Smooth muscle cell of the brain vasculature (primary cell): ENCODE measurements around the gene ANGPTL7.
"Not testable (repeated sequence)": the region's sequence is repeated elsewhere in the genome, so short reads cannot be mapped to it uniquely, and the experiment has no call there.

Experiments
- DNase-seq: peaks from one replicate; pipeline ENCODE4 v3.0.0-alpha.2; 2012; ENCODE audit warnings: low read depth, low spot score

Gene ANGPTL7

DNA sequence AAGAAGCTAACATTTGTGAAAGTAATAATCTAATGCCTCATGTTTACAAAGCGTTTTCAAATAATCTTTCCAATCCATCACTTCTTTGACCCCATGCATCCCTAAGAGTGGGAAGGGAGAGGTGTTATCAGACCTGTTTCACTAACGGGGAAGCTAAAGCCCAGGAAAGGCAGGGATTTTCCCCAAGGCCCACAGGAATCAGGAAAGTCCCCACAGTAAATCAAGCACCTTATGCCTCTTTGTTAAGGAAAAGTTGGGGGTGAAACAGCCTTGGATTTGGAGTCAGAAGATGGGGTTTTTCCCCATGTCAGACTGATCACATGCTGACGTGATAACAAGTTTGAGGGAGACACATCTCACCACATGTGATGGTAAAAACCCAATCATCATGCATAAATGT lies 20.0 kb upstream of the ANGPTL7 start:
- DNase-seq = no peak

GRCh38 chr1:11170102-11170501 lies 19.1 kb upstream of the ANGPTL7 start:
- DNase-seq = no peak

DNA sequence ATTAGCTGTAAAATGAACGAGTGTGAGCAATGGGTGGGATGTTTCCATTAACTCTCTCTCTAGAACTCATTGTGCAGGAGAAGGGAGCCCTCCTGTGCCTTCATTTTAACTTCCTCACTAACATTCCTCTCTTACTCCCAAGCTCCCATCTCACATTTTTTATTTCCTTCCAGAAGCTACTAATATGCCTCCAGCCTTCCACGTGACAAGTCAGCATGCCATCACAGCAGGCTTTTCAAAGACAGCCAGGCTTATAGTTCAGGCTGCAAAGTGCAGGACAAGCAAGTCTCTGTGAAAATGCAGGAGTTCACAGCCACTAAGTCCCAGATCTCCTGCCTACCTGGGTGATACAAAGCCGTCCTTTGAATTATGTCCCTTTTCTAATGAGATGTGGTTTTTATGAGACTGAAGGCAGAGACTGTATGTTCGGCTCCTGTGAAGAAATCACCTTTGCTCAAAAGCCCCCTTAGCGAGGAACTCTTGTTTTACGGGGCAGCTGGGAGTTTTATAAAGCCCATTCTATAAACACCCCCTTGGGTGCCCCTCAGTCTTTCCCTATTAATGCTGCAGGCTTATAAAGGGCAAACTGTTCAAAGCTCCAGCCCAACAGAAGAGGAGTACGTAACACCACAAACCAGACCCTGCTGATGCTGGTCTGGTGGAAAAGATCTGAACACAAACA lies 14.8 kb upstream of the ANGPTL7 start:
- peak; percentile 39 for DNase-seq

DNA sequence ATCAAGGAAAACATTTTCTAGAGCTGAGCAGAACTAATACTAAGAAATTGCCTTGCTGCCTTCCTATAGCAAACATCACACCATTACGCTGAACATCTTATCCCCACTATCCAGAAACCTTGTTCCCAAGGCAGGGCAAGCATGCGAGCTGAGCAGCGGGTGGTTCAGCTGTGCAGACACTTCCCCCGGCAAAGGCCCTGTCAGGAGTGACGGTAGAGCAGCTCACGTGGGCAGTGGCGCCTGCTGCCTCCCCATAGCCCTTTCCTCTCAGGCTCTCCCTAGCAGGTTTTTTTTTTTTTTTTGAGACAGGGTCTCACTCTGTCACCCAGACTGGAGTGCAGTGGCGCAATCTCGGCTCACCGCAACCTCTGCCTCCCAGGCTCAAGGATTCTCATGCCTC lies 13.7 kb upstream of the ANGPTL7 start:
- DNase-seq = no peak

- DNase-seq = no peak
Observed at GRCh38 chr1:11176081-11176706, 13.0 kb upstream of the ANGPTL7 start.

DNA sequence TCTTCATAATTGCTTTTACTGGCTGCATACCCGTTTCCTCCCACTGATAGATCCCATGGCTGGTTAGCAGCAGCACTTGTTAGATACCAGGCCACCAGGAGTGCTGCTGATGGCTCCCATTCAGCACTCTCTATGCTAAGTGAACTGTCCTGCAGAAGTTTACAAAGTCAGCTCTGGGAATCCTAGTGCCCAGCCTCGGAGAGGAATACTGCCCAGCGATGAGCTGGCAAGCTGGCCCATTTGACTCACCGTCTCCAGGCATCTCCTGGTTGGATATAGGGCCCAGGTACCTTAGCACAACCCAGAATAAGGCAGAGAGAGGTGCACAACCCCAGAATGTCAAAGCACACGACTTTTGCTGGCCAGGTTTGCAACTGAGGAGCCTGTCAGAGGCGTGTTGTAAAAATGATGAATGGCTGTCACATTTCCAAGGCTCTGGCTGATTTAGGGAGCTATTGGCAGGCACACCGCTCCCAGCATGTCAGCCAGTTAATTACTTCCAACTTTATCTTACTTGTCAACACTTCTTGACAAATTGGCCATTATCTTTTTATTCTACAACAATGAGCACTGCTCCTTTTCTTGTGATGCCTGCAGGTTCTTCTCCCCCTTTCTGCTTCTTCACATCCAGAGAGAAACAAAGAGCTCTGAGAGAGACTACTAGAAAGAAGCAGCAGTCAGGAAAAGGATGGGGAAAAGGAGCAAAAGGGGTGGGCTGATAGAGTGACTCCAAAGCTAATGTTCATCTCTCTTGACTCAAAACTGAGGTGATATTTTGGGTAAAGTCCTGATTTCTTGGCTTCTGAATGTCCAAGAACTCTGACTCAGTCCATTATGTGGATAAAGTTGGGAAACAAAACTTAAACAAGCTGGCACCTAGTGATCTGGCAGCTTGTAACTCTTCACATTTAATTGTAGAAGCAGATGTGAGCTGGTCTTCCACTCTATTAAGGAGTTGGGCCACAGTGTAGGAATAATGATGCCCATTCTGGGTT lies 10.8 kb upstream of the ANGPTL7 start:
- DNase-seq = no peak

DNA sequence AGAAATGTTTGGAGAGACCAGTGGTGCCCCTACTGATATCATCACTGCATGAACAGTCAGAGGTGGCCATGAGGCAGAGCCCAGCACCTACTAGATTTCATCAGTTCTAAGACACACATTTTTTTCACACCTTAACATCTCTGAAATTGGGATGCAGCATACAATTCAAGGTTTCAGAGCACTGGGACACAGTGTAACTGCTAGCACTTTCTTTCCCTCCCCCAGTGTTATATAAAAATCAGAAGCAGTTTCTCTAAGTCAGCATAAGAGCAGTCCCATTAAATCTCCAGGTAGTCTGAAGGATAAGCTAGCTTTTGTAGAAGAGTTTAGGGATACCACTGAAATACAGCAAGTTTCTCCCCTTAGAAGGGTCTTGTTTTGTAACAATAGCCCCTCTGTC lies 10.0 kb upstream of the ANGPTL7 start:
- no peak for DNase-seq

- not testable (repeated sequence) for DNase-seq
Observed at GRCh38 chr1:11179749-11180148, 9.4 kb upstream of the ANGPTL7 start.

DNA sequence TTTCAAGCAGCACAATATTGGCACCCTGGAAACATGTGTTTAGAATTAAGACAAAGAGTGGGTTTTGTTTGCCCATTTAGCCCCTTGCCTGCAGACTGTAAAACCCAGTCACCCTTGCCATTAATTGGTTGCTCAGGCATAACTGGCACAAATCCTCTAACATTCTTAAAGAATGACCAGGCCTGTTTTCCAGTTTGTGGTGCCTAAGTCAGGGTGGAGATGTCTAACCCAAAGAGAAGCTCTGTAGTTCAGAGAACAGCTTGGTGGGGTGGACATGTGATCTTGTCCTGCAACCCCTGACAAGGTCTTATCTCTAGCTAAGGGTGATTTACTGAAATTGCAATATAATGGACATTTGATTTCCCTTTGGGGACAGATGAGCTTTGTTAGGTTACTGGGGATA lies 8.8 kb upstream of the ANGPTL7 start:
- DNase-seq = no peak

GRCh38 chr1:11182884-11183283 lies 6.3 kb upstream of the ANGPTL7 start:
- no peak for DNase-seq

DNA sequence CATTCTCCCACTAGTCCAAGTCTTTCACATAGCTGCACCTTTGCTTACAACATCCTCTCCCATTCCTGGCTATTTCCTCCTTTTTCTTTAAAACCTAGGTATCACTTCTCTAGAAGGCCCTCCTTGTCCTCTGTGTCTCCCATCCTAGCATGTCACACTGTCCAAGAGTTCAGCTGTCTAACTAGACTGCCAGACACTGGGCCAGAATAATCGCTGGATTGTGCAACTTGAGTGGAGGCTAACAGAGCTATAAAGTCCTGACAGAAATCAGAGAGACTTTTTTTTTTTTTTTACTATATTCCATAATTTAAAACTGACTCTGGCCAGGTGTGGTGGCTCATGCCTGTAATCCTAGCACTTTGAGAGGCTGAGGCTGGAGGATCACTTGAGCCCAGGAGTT lies 4.2 kb upstream of the ANGPTL7 start:
- no peak for DNase-seq

DNA sequence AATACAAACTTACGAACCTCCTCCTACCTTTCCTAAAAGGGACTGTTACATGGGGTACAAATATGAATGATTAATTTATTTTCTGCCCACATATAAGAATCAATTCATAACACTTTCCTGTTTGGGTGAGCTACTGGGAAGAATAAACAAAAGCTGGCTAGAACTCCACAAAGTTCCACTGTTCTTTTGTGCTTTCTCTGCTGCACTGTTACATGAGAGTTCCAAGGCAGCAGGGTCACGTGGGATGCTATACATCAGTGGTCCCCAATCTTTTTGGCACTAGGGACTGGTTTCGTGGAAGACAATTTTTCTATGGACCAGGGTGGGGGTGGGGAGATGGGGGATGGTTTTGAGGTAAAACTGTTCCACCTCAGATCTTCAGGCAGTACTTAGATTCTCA lies 2.2 kb upstream of the ANGPTL7 start:
- DNase-seq = no peak

DNA sequence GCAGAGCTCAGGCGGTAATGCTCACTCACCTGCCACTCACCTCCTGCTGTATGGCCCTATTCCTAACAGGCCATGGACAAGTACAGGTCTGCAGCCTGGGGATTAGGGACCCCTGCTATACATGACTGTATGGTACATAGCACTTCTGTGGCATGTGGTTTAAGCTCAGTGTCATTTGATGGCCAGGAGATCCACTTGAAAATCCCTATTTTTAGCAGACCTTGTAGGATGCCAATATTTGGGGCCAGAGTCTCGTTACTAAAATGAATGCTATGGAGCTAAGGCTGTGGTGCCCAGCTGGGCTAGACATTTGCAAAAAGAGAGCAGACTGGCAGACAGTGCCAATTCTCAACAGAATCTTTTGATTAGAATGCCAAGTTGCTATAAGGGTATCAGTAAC lies 1.7 kb upstream of the ANGPTL7 start:
- no peak for DNase-seq

GRCh38 chr1:11187931-11188330 lies 1.2 kb upstream of the ANGPTL7 start:
- no peak for DNase-seq

DNA sequence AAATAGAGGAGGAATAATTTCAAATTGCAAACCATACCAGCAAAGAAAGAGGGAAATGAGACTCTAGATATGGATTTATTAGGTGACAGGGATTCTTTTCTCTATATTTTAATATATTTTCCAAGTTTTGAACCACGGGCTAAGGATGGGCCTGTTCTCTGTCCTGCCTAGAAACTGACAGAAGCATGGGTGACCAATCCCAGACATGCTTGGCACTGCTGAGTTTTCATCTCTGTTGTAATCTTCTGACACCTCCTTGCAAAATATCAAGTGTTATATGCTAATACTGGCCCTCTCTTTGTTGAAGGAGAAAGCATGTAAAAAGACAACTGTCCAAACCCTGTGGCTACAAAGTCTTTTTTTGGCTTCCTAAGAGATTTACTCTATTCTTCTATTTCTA lies 774 bp upstream of the ANGPTL7 start:
- no peak for DNase-seq

DNA sequence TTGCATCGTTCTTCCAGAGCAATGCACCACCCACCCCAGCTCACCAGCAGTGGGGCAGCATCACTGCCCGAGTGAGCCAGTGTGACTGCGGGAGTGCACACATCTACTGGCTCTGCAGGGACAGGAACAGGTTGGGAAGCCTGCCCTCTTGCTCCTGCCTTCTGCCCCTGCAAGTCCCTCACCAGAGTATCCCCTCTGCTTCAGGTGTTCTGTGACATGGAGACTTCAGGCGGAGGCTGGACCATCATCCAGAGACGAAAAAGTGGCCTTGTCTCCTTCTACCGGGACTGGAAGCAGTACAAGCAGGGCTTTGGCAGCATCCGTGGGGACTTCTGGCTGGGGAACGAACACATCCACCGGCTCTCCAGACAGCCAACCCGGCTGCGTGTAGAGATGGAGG lies 4.2 kb downstream of the ANGPTL7 start:
- no peak for DNase-seq

DNA sequence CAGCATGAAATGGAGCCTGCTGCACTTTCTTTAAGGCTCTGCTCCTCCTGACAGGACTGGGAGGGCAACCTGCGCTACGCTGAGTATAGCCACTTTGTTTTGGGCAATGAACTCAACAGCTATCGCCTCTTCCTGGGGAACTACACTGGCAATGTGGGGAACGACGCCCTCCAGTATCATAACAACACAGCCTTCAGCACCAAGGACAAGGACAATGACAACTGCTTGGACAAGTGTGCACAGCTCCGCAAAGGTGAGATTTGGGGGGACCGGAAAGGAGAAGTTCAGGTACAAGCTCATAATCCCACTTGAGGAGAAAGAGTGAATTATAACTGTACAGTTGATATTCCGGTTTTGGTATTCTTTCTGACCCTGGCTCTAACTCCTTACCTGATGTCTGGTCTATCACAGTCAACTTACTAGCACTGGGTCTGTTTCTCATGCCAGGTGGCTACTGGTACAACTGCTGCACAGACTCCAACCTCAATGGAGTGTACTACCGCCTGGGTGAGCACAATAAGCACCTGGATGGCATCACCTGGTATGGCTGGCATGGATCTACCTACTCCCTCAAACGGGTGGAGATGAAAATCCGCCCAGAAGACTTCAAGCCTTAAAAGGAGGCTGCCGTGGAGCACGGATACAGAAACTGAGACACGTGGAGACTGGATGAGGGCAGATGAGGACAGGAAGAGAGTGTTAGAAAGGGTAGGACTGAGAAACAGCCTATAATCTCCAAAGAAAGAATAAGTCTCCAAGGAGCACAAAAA lies 5.4 kb downstream of the ANGPTL7 start:
- DNase-seq = no peak

DNA sequence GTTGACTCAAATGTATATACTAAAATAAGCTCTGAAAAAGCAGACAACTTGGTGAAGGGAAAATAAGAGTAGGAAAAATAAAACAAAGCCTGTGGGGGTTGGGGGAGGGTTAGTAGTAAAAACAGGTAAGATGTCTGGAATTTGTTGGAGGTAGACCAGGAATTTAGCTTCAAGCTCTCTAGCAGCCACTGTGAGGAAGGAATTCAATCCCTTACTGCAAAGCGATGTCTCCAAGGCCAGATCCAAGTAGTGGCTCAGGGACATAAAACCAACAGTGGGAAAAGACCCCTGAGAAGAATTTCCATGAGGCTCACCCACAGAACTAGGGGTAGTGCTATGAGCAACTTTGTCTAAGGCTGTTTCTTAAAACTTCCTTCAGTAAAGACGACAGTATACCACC lies 7.8 kb downstream of the ANGPTL7 start:
- DNase-seq = no peak

- DNase-seq = no peak
Observed at GRCh38 chr1:11197359-11197758, 8.2 kb downstream of the ANGPTL7 start.

DNA sequence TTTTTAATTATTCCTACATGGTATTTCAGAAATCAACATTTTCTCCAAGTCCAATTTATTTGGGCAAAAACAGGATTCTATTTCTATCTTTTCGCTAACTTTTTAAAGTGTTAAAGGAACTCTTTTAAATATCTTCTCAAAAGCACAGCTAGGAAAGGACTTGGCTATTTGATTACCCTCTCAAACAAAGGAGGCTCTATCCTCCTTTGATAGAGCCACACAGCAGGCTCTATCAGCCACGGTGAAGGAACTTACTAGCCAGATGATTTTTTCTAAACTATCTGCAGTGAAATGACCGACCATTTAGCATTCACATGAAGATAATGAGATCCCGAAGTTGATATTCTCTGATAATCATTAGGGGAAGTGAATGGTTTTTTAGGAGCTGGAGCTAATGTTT lies 9.1 kb downstream of the ANGPTL7 start:
- DNase-seq = no peak

- DNase-seq = no peak
Observed at GRCh38 chr1:11198851-11199594, 9.9 kb downstream of the ANGPTL7 start.
